Heart right ventricle (tissue), 16 donors: ENCODE measurements around the gene ERP44. TPM values are rescaled to one million over a fixed set of nuclear protein-coding genes. Genes with fewer than 3 reads are reported as not detected.

ENCODE experiments used
- ATAC-seq, 8 donors: fragments of 200-7000 bp; cut with Tn5 transposase; one replicate each; pipeline ENCODE4 v1.9.1; 2020; ENCODE audit warnings: mild to moderate bottlenecking in 8 of 8, moderate library complexity in 8 of 8, moderate number of reproducible peaks in 1 of 8
- DNase-seq, 2 donors: peaks; one replicate each; pipeline ENCODE4 v3.0.0-alpha.2; 2020
- H3K27ac ChIP-seq, 10 donors: fragments of 200-600 bp; sonication (generic) in 2 of 10; one replicate each; pipeline versions ENCODE4 v1.5.0 to v1.8.0; 2020 to 2022; ENCODE audit warnings: mild to moderate bottlenecking in 3 of 10
- H3K27me3 ChIP-seq, 7 donors: fragments of 200-600 bp; one replicate each; pipeline ENCODE4 v1.8.0; 2021 to 2022; ENCODE audit warnings: mild to moderate bottlenecking in 2 of 7
- H3K36me3 ChIP-seq, 9 donors: fragments of 200-600 bp; sonication (generic) in 1 of 9; one replicate each; pipeline versions ENCODE4 v1.5.0 to v1.8.0; 2020 to 2022; ENCODE audit warnings: mild to moderate bottlenecking in 2 of 9
- H3K4me1 ChIP-seq, 9 donors: fragments of 200-600 bp; sonication (generic) in 1 of 9; one replicate each; pipeline versions ENCODE4 v1.5.0 to v1.8.0; 2020 to 2022; ENCODE audit warnings: mild to moderate bottlenecking in 4 of 9
- H3K4me3 ChIP-seq, 10 donors: fragments of 200-600 bp; sonication (generic) in 2 of 10; one replicate each; pipeline versions ENCODE4 v1.5.0 to v1.8.0; 2020 to 2022; ENCODE audit warnings: mild to moderate bottlenecking in 7 of 10, moderate library complexity in 2 of 10
- H3K9me3 ChIP-seq, 11 donors: fragments of 200-600 bp in 10 of 11; sonication (generic) in 2 of 11; one replicate each; pipeline versions ENCODE4 v1.5.0 to v1.8.0; 2013 to 2022; ENCODE audit warnings: mild to moderate bottlenecking in 2 of 11, control low read depth in 1 of 11, moderate library complexity in 1 of 11
- CTCF ChIP-seq, 9 donors: fragments of 200-600 bp; sonication (generic) in 2 of 9; IDR thresholded peaks; one replicate each; pipeline versions ENCODE4 v1.5.0 to v1.8.0; 2021 to 2022; ENCODE audit warnings: antibody characterized with exemption in 9 of 9, mild to moderate bottlenecking in 5 of 9, moderate library complexity in 1 of 9
- WGBS, 2 donors: extraction: QIAGEN DNeasy Blood & Tissue Kit; methylation state at CpG; one replicate each; pipeline ENCODE4 v1.1.7; 2013; ENCODE audit warnings: inconsistent platforms in 1 of 2; 5-methylcytosine and 5-hydroxymethylcytosine counted together
- intact Hi-C, 10 donors: fragments of 100-400 bp; cut with DNase I; formaldehyde crosslinking; loops; one replicate each; pipeline versions ENCODE4 v1.11.1 to v1.14.2; 2022
- polyA plus RNA-seq, 2 donors: library from polyadenylated mRNA; stranded (reverse); fragments of 200-250 nt; gene quantifications; one replicate each; pipeline ENCODE4 v1.2.3, GENCODE V29; 2013
- total RNA-seq, 10 donors: library from RNA; stranded (reverse); fragmentation: NEBNext Ultra II Directional in 3 of 10; extraction: Animal tissue kit (Norgen Biotek cat#: 25700) in 3 of 10; gene quantifications; one replicate each; pipeline versions ENCODE4 v1.2.1 to v1.2.4, GENCODE V29; 2021 to 2023
- donor health status: Arrhythmogenic right ventricular cardiomyopathy.
- donor health status: ischemic (EF 13 %, LVEDD 7.1; RV severe dilation, severe dysfunction).
- donor health status: healthy with polysubstance abuse.
- donor health status: DM: no; HTN: yes; CAD: no.
- donor health status: DM: no; HTN: no; CAD: no.
- donor health status: ischemic (EF 25% LVEDD 6.9; RV normal size, moderate dysfunction).
- donor health status: ischemic (EF 25% LVEDD 5.7; RV mildly dilated, moderate dysfunction).
- donor health status: healthy.
- donor health status: DM: yes; HTN: yes; CAD: no.
- donor health status: Ischemic cardiomyopathy.
- donor health status: ischemic (EF 35%, LVEDD 5.7; RV mildly dilated, moderate dysfunction).
- donor health status: nonischemic (EF 11% LVEDD 7.7; RV severe dilation, severe dysfunction).
- donor health status: DM: yes; HTN: yes; CAD: no.
- donor health status: PGD.
- donor health status: ischemic (EF 29% LVEDD 5.4; RV normal size, mild dysfunction).
- donor health status: nonischemic (EF 23%, LVEDD 6.1; RV moderate dilation, normal function).

ERP44 gene
- total and polyA plus RNA-seq, 12 donors: 11.9 to 19.8 (median 15.2) TPM

DNA sequence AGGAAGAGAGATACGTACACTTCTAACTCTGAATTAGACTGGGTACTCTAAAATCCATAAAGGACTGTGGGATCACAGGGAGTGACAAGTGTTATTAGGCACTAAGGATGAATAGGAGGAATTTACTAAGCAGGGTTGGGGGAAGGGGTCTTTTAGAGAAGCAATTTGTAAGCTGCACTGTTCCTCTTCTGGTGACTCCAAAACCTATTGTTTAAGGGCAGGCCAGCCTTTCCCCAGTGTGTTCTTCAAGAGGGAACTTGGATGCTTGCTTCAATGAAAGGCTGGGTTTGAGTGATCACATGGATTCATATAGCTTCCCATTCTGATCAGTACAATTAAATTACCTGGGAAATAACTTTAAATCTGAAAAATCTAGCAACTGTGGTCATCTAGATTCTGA, 120.6 kb downstream of the ERP44 start:
- Histone ChIP-seq H3K27ac (no peak overlapping the region), H3K27me3 (no peaks in the 10 kb centered on the region), H3K9me3 (no peaks in the 10 kb centered on the region), H3K36me3 (peaks cover 0 to 49% (median 0%) of the 10 kb centered on the region in 9 donors), H3K4me1 (peaks cover 0 to 5% (median 0%) of the 10 kb centered on the region in 9 donors), H3K4me3 (no peak overlapping the region)
- DNase-seq (no peak), ATAC-seq (no peak)
- no peak for TF ChIP-seq CTCF (IDR thresholded peaks at IDR 0.05)
- intact Hi-C loops: no loop called here
- 85 to 95% methylated on average over 1 of the region's 1 CpG for WGBS, 2 donors

- intact Hi-C loops: no loop called here
- Histone ChIP-seq H3K9me3 (no peaks in the 10 kb centered on the region), H3K4me3 (no peak overlapping the region), H3K4me1 (peaks cover 0 to 5% (median 0%) of the 10 kb centered on the region in 9 donors), H3K27ac (no peak overlapping the region), H3K27me3 (no peaks in the 10 kb centered on the region), H3K36me3 (peaks cover 0 to 49% (median 0%) of the 10 kb centered on the region in 9 donors)
- no peak for DNase-seq
- no peak for ATAC-seq
- WGBS, 2 donors: 89 to 93% methylated on average over 3 of the region's 3 CpGs
- TF ChIP-seq CTCF (IDR thresholded peaks at IDR 0.05): no peak
Measured at GRCh38 chr9:99977033-99977792, 121.6 kb downstream of the ERP44 start.

DNA sequence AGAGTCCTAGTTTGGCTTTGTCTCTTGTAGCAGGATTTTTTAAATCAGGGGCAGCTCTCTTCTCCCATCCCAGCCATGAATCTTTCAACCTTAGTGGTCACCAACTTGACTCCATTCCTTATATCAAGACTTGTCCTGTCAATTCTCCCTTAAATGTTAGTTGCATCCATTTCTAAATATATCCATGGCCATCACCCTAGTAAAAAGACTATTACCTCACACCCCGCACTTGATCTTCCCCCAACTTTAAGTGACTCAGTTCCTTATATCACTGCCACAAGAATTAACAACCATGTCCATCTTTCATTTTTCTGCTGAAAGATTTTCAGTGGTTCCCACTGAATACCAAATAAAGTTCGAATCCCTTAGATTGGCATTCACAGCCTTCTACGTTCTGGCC, 125.3 kb downstream of the ERP44 start:
- Histone ChIP-seq H3K4me3 (no peak overlapping the region), H3K4me1 (no peaks in the 10 kb centered on the region), H3K9me3 (no peaks in the 10 kb centered on the region), H3K36me3 (peaks cover 0 to 70% (median 4%) of the 10 kb centered on the region in 9 donors), H3K27ac (no peak overlapping the region), H3K27me3 (no peaks in the 10 kb centered on the region)
- DNase-seq (no peak), ATAC-seq (no peak)
- WGBS, 2 donors: 97% methylated on average over 3 of the region's 3 CpGs
- intact Hi-C loops: no loop called here
- TF ChIP-seq CTCF (IDR thresholded peaks at IDR 0.05): no peak

DNA sequence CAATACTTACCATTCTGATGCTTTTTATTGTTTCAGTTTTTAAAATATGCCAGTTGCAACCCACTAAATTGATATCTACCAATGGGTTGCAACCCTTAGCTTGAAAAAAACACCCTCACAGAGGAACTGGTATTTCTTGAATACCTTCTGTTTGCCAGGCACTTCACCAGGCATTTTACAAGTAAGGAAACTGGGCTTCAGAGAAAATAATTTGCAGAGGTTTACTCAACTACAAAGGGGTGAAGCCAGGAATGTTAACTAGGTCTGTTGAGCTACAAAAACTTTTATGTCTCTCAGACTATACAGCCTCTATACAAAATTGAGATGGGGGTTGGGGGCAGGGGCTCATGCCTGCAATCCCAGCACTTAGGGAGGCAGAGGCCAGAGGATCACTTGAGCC, 127.4 kb downstream of the ERP44 start:
- H3K4me1 ChIP-seq: no peaks in the 10 kb centered on the region
- no peaks in the 10 kb centered on the region for H3K9me3 ChIP-seq
- DNase-seq: no peak
- no peak for ATAC-seq
- intact Hi-C loops: no loop called here
- no peak overlapping the region for H3K27ac ChIP-seq
- no peak for TF ChIP-seq CTCF (IDR thresholded peaks at IDR 0.05)
- no peaks in the 10 kb centered on the region for H3K27me3 ChIP-seq
- H3K4me3 ChIP-seq: no peak overlapping the region
- H3K36me3 ChIP-seq: peaks cover 0 to 76% (median 7%) of the 10 kb centered on the region in 9 donors
